Esophagus squamous epithelium (tissue), 5 donors: Measurements from ENCODE around the gene SPTAN1. TPM values are rescaled to one million over a fixed set of nuclear protein-coding genes. Genes with fewer than 3 reads are reported as not detected.

ENCODE experiments used
- DNase-seq: peaks from one replicate; lab custom pipeline; 2025; lab: John Stamatoyannopoulos, UW
- H3K27ac ChIP-seq, 4 donors: fragments of 200-600 bp; sonication (generic); one replicate each; pipeline ENCODE4 v1.5.1; 2016 to 2019; ENCODE audit warnings: mild to moderate bottlenecking in 1 of 4
- H3K27me3 ChIP-seq, 4 donors: fragments of 200-600 bp; sonication (generic); 1 replicate in 3 of 4; 2 replicates in 1 of 4; pipeline versions ENCODE4 v1.5.1 to v1.6.0; 2017 to 2021; ENCODE audit warnings: antibody characterized with exemption in 1 of 4
- H3K36me3 ChIP-seq, 3 donors: fragments of 200-600 bp; sonication (generic); one replicate each; pipeline ENCODE4 v1.5.1; 2016 to 2019
- H3K4me1 ChIP-seq, 3 donors: fragments of 200-600 bp; sonication (generic); one replicate each; pipeline ENCODE4 v1.5.1; 2017 to 2019
- H3K4me3 ChIP-seq, 4 donors: fragments of 200-600 bp; sonication (generic); 1 replicate in 3 of 4; 2 replicates in 1 of 4; pipeline ENCODE4 v1.5.1; 2016 to 2019; ENCODE audit warnings: mild to moderate bottlenecking in 2 of 4, moderate library complexity in 1 of 4
- H3K9me3 ChIP-seq, 3 donors: fragments of 200-600 bp; sonication (generic); one replicate each; pipeline ENCODE4 v1.5.1; 2016 to 2019
- POLR2A ChIP-seq, 4 donors: fragments of 450-650 bp; IDR thresholded peaks; one replicate each; pipeline ENCODE4 v1.6.1; 2017; ENCODE audit warnings: antibody characterized with exemption in 4 of 4, mild to moderate bottlenecking in 4 of 4, moderate library complexity in 3 of 4
- WGBS, 2 donors: methylation state at CpG; one replicate each; pipeline ENCODE4 v1.1.5; 2018; 5-methylcytosine and 5-hydroxymethylcytosine counted together
- intact Hi-C: fragments of 100-400 bp; cut with DNase I; formaldehyde crosslinking; loops from one replicate; pipeline ENCODE4 v1.15.0; 2022
- total RNA-seq, 4 donors: library from RNA; depleted of rRNA; stranded (reverse); fragments of >200 nt; gene quantifications; one replicate each; pipeline ENCODE4 v1.1.0, GENCODE V29; 2016
- TF ChIP-seq, protein P1 (sequence below), 6 experiments: fragments of 450-650 bp in 4 of 6; fragments of 200-600 bp in 2 of 6; sonication (generic) in 2 of 6; IDR thresholded peaks; one replicate each; pipeline ENCODE4 v1.5.1; 2016 to 2019; ENCODE audit warnings: antibody characterized with exemption in 6 of 6, mild to moderate bottlenecking in 4 of 6, moderate library complexity in 4 of 6
- donor health status: DM: yes; HTN: yes; CAD: no.

Gene SPTAN1
- total RNA-seq, 4 donors from 2014 or later = 97.8 to 233 (median 160) TPM

DNA sequence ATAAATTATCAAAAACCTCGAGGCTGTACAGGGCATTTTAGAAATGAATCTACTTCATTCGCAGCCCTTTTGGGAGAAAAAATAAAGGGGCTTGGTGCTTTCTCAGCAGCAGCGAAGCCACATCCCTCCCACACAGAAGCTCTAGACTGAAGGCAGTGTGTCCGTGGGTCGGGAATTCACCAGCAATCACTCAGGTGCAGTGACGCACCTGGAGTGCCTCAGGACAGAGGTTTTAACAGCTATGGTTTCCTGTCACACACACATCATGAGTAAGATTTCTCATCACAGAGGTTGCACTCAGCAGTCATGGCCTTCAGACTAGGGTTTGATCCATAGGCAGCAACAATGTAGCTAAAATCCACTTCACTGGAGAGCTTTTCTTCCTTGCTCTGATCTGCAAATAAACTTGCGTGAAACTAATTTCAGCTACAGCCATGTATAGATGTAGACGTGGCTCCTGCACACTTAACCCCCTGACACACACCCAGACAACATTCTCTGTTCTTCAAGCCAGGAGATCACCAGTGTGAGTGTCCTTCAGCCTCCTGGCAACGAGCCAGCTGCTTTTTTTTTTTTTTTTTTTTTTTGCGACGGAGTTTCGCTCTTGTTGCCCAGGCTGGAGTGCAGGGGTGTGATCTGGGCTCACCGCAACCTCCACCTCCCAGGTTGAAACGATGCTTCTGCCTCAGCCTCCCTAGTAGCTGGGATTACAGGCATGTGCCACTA is 69.5 kb downstream of the SPTAN1 start:
- no peak overlapping the region for H3K4me3 ChIP-seq
- 71 to 77% methylated on average over 11 to 12 of the region's 14 CpGs for WGBS, 2 donors
- intact Hi-C loops = no loop called here
- no peaks in the 10 kb centered on the region for H3K4me1 ChIP-seq
- no peaks in the 10 kb centered on the region for H3K9me3 ChIP-seq
- no peak overlapping the region for H3K27ac ChIP-seq
- no peaks in the 10 kb centered on the region for H3K27me3 ChIP-seq
- TF ChIP-seq POLR2A (IDR thresholded peaks at IDR 0.05) = no peak
- TF ChIP-seq, protein P1, sequence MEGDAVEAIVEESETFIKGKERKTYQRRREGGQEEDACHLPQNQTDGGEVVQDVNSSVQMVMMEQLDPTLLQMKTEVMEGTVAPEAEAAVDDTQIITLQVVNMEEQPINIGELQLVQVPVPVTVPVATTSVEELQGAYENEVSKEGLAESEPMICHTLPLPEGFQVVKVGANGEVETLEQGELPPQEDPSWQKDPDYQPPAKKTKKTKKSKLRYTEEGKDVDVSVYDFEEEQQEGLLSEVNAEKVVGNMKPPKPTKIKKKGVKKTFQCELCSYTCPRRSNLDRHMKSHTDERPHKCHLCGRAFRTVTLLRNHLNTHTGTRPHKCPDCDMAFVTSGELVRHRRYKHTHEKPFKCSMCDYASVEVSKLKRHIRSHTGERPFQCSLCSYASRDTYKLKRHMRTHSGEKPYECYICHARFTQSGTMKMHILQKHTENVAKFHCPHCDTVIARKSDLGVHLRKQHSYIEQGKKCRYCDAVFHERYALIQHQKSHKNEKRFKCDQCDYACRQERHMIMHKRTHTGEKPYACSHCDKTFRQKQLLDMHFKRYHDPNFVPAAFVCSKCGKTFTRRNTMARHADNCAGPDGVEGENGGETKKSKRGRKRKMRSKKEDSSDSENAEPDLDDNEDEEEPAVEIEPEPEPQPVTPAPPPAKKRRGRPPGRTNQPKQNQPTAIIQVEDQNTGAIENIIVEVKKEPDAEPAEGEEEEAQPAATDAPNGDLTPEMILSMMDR (IDR thresholded peaks at IDR 0.05) = no peak
- no peak for DNase-seq
- H3K36me3 ChIP-seq = peaks cover 59 to 100% (median 76%) of the 10 kb centered on the region in 3 donors

DNA sequence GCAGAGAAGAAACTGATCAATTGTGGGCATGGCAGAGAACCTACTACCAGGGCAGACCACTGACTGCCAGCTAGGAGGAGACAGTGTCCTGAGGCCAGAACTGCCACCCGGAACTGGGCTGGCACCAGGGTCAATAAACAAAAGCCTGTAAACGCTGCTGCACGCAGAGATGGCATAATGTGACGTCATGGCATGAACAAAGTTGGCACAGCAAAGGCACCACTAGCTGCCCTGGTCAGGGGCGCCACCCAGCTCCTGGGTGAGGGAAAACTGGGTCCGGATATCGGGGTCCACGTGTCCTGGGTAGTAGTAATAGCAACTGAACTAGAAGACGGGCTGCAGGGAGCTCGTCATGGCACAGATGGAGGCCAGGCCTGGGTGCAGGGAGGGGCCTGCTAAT is 72.2 kb downstream of the SPTAN1 start:
- WGBS, 2 donors = 85 to 87% methylated on average over 7 of the region's 10 CpGs
- Histone ChIP-seq H3K36me3 (peaks cover 51 to 100% (median 65%) of the 10 kb centered on the region in 3 donors), H3K4me3 (no peak overlapping the region), H3K9me3 (no peaks in the 10 kb centered on the region), H3K4me1 (peaks cover 4 to 18% (median 12%) of the 10 kb centered on the region in 3 donors), H3K27ac (no peak overlapping the region), H3K27me3 (no peaks in the 10 kb centered on the region)
- DNase-seq = no peak
- TF ChIP-seq, protein P1 (IDR thresholded peaks at IDR 0.05) = no peak
- TF ChIP-seq POLR2A (IDR thresholded peaks at IDR 0.05) = no peak
- intact Hi-C loops = no loop called here

DNA sequence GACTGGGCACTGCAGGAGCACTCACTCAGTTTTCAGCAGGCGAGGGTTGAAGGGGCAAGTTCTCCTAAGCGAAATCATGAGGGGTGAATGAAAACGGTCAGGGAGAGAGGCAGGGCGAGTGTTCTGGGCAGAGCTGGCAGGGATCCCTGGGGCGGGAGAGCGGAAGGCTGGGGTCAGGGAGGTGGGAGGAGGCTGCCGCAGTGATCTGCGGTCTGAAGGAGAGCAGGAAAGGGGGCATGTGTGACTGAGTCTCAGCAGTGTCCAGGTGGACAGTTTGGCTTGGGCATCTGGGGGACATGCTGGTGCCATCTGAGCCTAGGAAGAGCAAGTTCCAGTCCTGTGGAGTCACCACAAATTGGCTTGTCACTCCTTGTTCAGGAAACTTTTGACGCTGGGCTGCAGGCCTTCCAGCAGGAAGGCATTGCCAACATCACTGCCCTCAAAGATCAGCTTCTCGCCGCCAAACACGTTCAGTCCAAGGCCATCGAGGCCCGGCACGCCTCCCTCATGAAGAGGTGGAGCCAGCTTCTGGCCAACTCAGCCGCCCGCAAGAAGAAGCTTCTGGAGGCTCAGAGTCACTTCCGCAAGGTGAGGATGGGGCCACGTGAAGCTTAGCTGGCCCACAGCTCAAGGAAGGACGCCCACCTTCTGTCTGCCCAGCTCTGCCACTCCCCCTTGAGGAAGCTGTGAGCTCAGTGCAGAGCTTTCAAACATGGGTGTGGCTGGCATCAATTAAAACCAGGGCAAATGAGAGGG is 73.2 kb downstream of the SPTAN1 start:
- H3K27ac ChIP-seq = no peak overlapping the region
- no peak overlapping the region for H3K4me3 ChIP-seq
- H3K36me3 ChIP-seq = peaks cover 41 to 100% (median 62%) of the 10 kb centered on the region in 3 donors
- 82 to 86% methylated on average over 10 to 12 of the region's 20 CpGs for WGBS, 2 donors
- no peak for DNase-seq
- no peaks in the 10 kb centered on the region for H3K9me3 ChIP-seq
- TF ChIP-seq POLR2A (IDR thresholded peaks at IDR 0.05) = no peak
- TF ChIP-seq, protein P1 (IDR thresholded peaks at IDR 0.05) = no peak
- peaks cover 4 to 18% (median 12%) of the 10 kb centered on the region in 3 donors for H3K4me1 ChIP-seq
- intact Hi-C loops = no loop called here
- H3K27me3 ChIP-seq = no peaks in the 10 kb centered on the region

DNA sequence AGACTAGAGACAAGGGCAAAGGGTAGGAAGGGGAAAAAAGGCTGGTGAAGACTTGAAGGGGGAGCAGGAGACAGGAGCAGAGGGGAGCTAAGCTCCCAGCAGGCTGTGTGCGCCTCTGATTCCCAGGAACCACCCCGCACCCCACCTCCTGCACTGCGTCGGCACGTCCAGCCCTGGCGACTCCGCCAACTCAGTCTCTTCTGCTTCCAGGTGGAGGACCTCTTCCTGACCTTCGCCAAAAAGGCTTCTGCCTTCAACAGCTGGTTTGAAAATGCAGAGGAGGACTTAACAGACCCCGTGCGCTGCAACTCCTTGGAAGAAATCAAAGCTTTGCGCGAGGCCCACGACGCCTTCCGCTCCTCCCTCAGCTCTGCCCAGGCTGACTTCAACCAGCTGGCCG is 73.8 kb downstream of the SPTAN1 start:
- H3K27me3 ChIP-seq = no peaks in the 10 kb centered on the region
- H3K27ac ChIP-seq = no peak overlapping the region
- H3K4me3 ChIP-seq = no peak overlapping the region
- peaks cover 37 to 100% (median 66%) of the 10 kb centered on the region in 3 donors for H3K36me3 ChIP-seq
- H3K9me3 ChIP-seq = no peaks in the 10 kb centered on the region
- WGBS, 2 donors = 78 to 89% methylated on average over 9 to 10 of the region's 16 CpGs
- peaks cover 4 to 18% (median 12%) of the 10 kb centered on the region in 3 donors for H3K4me1 ChIP-seq
- intact Hi-C loops = no loop called here
- no peak for DNase-seq
- TF ChIP-seq, protein P1 (IDR thresholded peaks at IDR 0.05) = no peak
